IgD-negative memory B cell (primary cell): ENCODE results near the gene ZNF148. TPM values are rescaled to one million over a fixed set of nuclear protein-coding genes. Genes with fewer than 3 reads are reported as not detected.

ENCODE experiments used
- H3K27ac Mint-ChIP-seq, 3 donors: one replicate each; pipeline ENCODE4 v1.8.0; 2020 to 2022; ENCODE audit warnings: mild to moderate bottlenecking in 3 of 3, mixed read lengths in 3 of 3, moderate library complexity in 1 of 3
- H3K27me3 Mint-ChIP-seq: one replicate; pipeline ENCODE4 v1.8.0; 2021; ENCODE audit warnings: mixed read lengths
- H3K36me3 Mint-ChIP-seq: one replicate; pipeline ENCODE4 v1.8.0; 2020; ENCODE audit warnings: mild to moderate bottlenecking, mixed read lengths
- H3K4me1 Mint-ChIP-seq, 3 donors: one replicate each; pipeline ENCODE4 v1.8.0; 2020 to 2022; ENCODE audit warnings: mixed read lengths in 3 of 3, mild to moderate bottlenecking in 1 of 3
- H3K4me3 Mint-ChIP-seq, 4 donors: one replicate each; pipeline ENCODE4 v1.8.0; 2020 to 2022; ENCODE audit warnings: mild to moderate bottlenecking in 4 of 4, mixed read lengths in 4 of 4, moderate library complexity in 3 of 4
- H3K9me3 Mint-ChIP-seq, 3 donors: one replicate each; pipeline ENCODE4 v1.8.0; 2020 to 2021; ENCODE audit warnings: mixed read lengths in 3 of 3, mild to moderate bottlenecking in 1 of 3
- polyA plus RNA-seq: library from polyadenylated mRNA; unstranded; fragments of 300-500 nt; fragmentation: Illumina TruSeq; gene quantifications from one replicate; pipeline ENCODE4 v1.2.3, GENCODE V29; 2021

ZNF148 gene
- polyA plus RNA-seq, 1 donor from 2014 or later = 54.5 TPM

GRCh38 chr3:125332504-125332903 lies 42.6 kb downstream of the ZNF148 start:
- H3K27ac Mint-ChIP-seq = peak overlapping the region in 1 of 3 donors; percentile 63
- H3K4me1 Mint-ChIP-seq = peaks cover 12 to 22% (median 20%) of the 10 kb centered on the region in 3 donors
- no peaks in the 10 kb centered on the region for H3K9me3 Mint-ChIP-seq
- no peaks in the 10 kb centered on the region for H3K27me3 Mint-ChIP-seq
- peaks cover 6% of the 10 kb centered on the region for H3K36me3 Mint-ChIP-seq
- H3K4me3 Mint-ChIP-seq = no peak overlapping the region

GRCh38 chr3:125331243-125331642 lies 43.9 kb downstream of the ZNF148 start:
- no peaks in the 10 kb centered on the region for H3K27me3 Mint-ChIP-seq
- no peaks in the 10 kb centered on the region for H3K9me3 Mint-ChIP-seq
- peaks cover 7 to 16% (median 13%) of the 10 kb centered on the region in 3 donors for H3K4me1 Mint-ChIP-seq
- peaks cover 6% of the 10 kb centered on the region for H3K36me3 Mint-ChIP-seq
- peak overlapping the region in 1 of 3 donors; percentile 55 for H3K27ac Mint-ChIP-seq
- no peak overlapping the region for H3K4me3 Mint-ChIP-seq

GRCh38 chr3:125326957-125327356 lies 48.2 kb downstream of the ZNF148 start:
- peaks cover 0 to 2% (median 0%) of the 10 kb centered on the region in 3 donors for H3K4me1 Mint-ChIP-seq
- H3K9me3 Mint-ChIP-seq = peaks cover 1 to 7% (median 3%) of the 10 kb centered on the region in 3 donors
- no peaks in the 10 kb centered on the region for H3K27me3 Mint-ChIP-seq
- peaks cover 12% of the 10 kb centered on the region for H3K36me3 Mint-ChIP-seq
- no peak overlapping the region for H3K27ac Mint-ChIP-seq
- no peak overlapping the region for H3K4me3 Mint-ChIP-seq

GRCh38 chr3:125325746-125326145 lies 49.4 kb downstream of the ZNF148 start:
- H3K27me3 Mint-ChIP-seq = no peaks in the 10 kb centered on the region
- H3K4me1 Mint-ChIP-seq = peaks cover 0 to 2% (median under 1%) of the 10 kb centered on the region in 3 donors
- no peak overlapping the region for H3K4me3 Mint-ChIP-seq
- no peak overlapping the region for H3K27ac Mint-ChIP-seq
- peaks cover 1 to 7% (median 3%) of the 10 kb centered on the region in 3 donors for H3K9me3 Mint-ChIP-seq
- H3K36me3 Mint-ChIP-seq = peaks cover 12% of the 10 kb centered on the region

GRCh38 chr3:125324341-125324740 lies 50.8 kb downstream of the ZNF148 start:
- Mint-ChIP-seq H3K4me3 (no peak overlapping the region), H3K27me3 (no peaks in the 10 kb centered on the region), H3K27ac (no peak overlapping the region), H3K4me1 (peaks cover 0 to 4% (median 3%) of the 10 kb centered on the region in 3 donors), H3K36me3 (peaks cover 12% of the 10 kb centered on the region), H3K9me3 (peaks cover 1 to 7% (median 3%) of the 10 kb centered on the region in 3 donors)

GRCh38 chr3:125322917-125323316 lies 52.2 kb downstream of the ZNF148 start:
- Mint-ChIP-seq H3K36me3 (peaks cover 12% of the 10 kb centered on the region), H3K27ac (no peak overlapping the region), H3K4me3 (no peak overlapping the region), H3K27me3 (no peaks in the 10 kb centered on the region), H3K4me1 (peaks cover 2 to 10% (median 9%) of the 10 kb centered on the region in 3 donors), H3K9me3 (peaks cover 1 to 7% (median 3%) of the 10 kb centered on the region in 3 donors)

- Mint-ChIP-seq H3K9me3 (peaks cover 1 to 7% (median 3%) of the 10 kb centered on the region in 3 donors), H3K27me3 (no peaks in the 10 kb centered on the region), H3K36me3 (peaks cover 12% of the 10 kb centered on the region), H3K27ac (no peak overlapping the region), H3K4me3 (peak overlapping the region in 1 of 4 donors; percentile 55), H3K4me1 (peaks cover 5 to 14% (median 12%) of the 10 kb centered on the region in 3 donors)
Observed at GRCh38 chr3:125322166-125322565, 53.0 kb downstream of the ZNF148 start.

GRCh38 chr3:125319765-125320164 lies 55.4 kb downstream of the ZNF148 start:
- Mint-ChIP-seq H3K9me3 (no peaks in the 10 kb centered on the region), H3K36me3 (peaks cover 6% of the 10 kb centered on the region), H3K27ac (peak overlapping the region in 2 of 3 donors; percentile 10 to 68), H3K4me1 (peaks cover 13 to 22% (median 19%) of the 10 kb centered on the region in 3 donors), H3K27me3 (no peaks in the 10 kb centered on the region), H3K4me3 (peak overlapping the region in 1 of 4 donors; percentile 54)

GRCh38 chr3:125318871-125319270 lies 56.3 kb downstream of the ZNF148 start:
- H3K27ac Mint-ChIP-seq = no peak overlapping the region
- no peaks in the 10 kb centered on the region for H3K9me3 Mint-ChIP-seq
- H3K36me3 Mint-ChIP-seq = peaks cover 5% of the 10 kb centered on the region
- no peak overlapping the region for H3K4me3 Mint-ChIP-seq
- no peaks in the 10 kb centered on the region for H3K27me3 Mint-ChIP-seq
- H3K4me1 Mint-ChIP-seq = peaks cover 13 to 22% (median 19%) of the 10 kb centered on the region in 3 donors

- peak overlapping the region; percentile 19 to 88 (median 28) for H3K27ac Mint-ChIP-seq
- H3K4me1 Mint-ChIP-seq = peaks cover 13 to 22% (median 20%) of the 10 kb centered on the region in 3 donors
- H3K36me3 Mint-ChIP-seq = peaks cover 6% of the 10 kb centered on the region
- no peaks in the 10 kb centered on the region for H3K27me3 Mint-ChIP-seq
- H3K9me3 Mint-ChIP-seq = no peaks in the 10 kb centered on the region
- H3K4me3 Mint-ChIP-seq = no peak overlapping the region
Observed at GRCh38 chr3:125318167-125318865, 56.8 kb downstream of the ZNF148 start.

- Mint-ChIP-seq H3K27me3 (no peaks in the 10 kb centered on the region), H3K27ac (peak overlapping the region in 1 of 3 donors; percentile 88), H3K9me3 (no peaks in the 10 kb centered on the region), H3K4me3 (no peak overlapping the region), H3K4me1 (peaks cover 13 to 23% (median 22%) of the 10 kb centered on the region in 3 donors), H3K36me3 (peaks cover 8% of the 10 kb centered on the region)
Observed at GRCh38 chr3:125317761-125318160, 57.4 kb downstream of the ZNF148 start.

- Mint-ChIP-seq H3K4me1 (peaks cover 17 to 28% (median 26%) of the 10 kb centered on the region in 3 donors), H3K36me3 (peaks cover 11% of the 10 kb centered on the region), H3K27me3 (no peaks in the 10 kb centered on the region), H3K9me3 (no peaks in the 10 kb centered on the region), H3K4me3 (peak overlapping the region in 2 of 4 donors; percentile 6 to 40), H3K27ac (peak overlapping the region in 2 of 3 donors; percentile 41 to 83)
Observed at GRCh38 chr3:125316949-125317348, 58.2 kb downstream of the ZNF148 start.

- Mint-ChIP-seq H3K4me3 (no peak overlapping the region), H3K36me3 (peaks cover 15% of the 10 kb centered on the region), H3K27me3 (no peaks in the 10 kb centered on the region), H3K9me3 (no peaks in the 10 kb centered on the region), H3K27ac (peak overlapping the region in 1 of 3 donors; percentile 21), H3K4me1 (peaks cover 22 to 33% (median 30%) of the 10 kb centered on the region in 3 donors)
Observed at GRCh38 chr3:125316246-125316645, 58.9 kb downstream of the ZNF148 start.

GRCh38 chr3:125313060-125313635 lies 62.0 kb downstream of the ZNF148 start:
- peak overlapping the region in 1 of 4 donors; percentile 2 for H3K4me3 Mint-ChIP-seq
- no peaks in the 10 kb centered on the region for H3K9me3 Mint-ChIP-seq
- H3K27ac Mint-ChIP-seq = no peak overlapping the region
- peaks cover 28 to 39% (median 35%) of the 10 kb centered on the region in 3 donors for H3K4me1 Mint-ChIP-seq
- peaks cover 23% of the 10 kb centered on the region for H3K36me3 Mint-ChIP-seq
- no peaks in the 10 kb centered on the region for H3K27me3 Mint-ChIP-seq

GRCh38 chr3:125310623-125311081 lies 64.5 kb downstream of the ZNF148 start:
- H3K4me3 Mint-ChIP-seq = peak overlapping the region; percentile 24 to 93 (median 80)
- H3K9me3 Mint-ChIP-seq = no peaks in the 10 kb centered on the region
- peak overlapping the region; percentile 11 to 90 (median 87) for H3K27ac Mint-ChIP-seq
- H3K4me1 Mint-ChIP-seq = peaks cover 15 to 29% (median 27%) of the 10 kb centered on the region in 3 donors
- H3K36me3 Mint-ChIP-seq = peaks cover 24% of the 10 kb centered on the region
- H3K27me3 Mint-ChIP-seq = no peaks in the 10 kb centered on the region
